GM18907 (cell line): Measurements from ENCODE around the gene ABCF2.

Experiments used
- ATAC-seq: cut with Tn5 transposase; IDR thresholded peaks from one replicate; pipeline ENCODE4 v1.9.1; 2021; ENCODE audit warnings: mild to moderate bottlenecking, moderate library complexity; ENCODE audit not compliant: unreplicated experiment

ABCF2 gene

GRCh38 chr7:151197932-151198331 lies 29.1 kb downstream of the ABCF2 start:
- ATAC-seq = no peak

GRCh38 chr7:151195616-151196450 lies 31.2 kb downstream of the ABCF2 start:
- ATAC-seq = no peak

- no peak for ATAC-seq
These were observed 32.8 kb downstream of the ABCF2 start for GRCh38 chr7:151194188-151194587.

- ATAC-seq = no peak
These were observed 33.6 kb downstream of the ABCF2 start for GRCh38 chr7:151193203-151193978.

GRCh38 chr7:151192002-151192539 lies 34.9 kb downstream of the ABCF2 start:
- ATAC-seq = no peak

GRCh38 chr7:151191544-151191943 lies 35.5 kb downstream of the ABCF2 start:
- no peak for ATAC-seq

- ATAC-seq = no peak
These were observed 38.0 kb downstream of the ABCF2 start for GRCh38 chr7:151189038-151189437.

GRCh38 chr7:151188252-151188542 lies 38.8 kb downstream of the ABCF2 start:
- ATAC-seq = no peak

- ATAC-seq = no peak
These were observed 39.4 kb downstream of the ABCF2 start for GRCh38 chr7:151187409-151188251.

- no peak for ATAC-seq
These were observed 40.2 kb downstream of the ABCF2 start, which contains the start of gene ASB10 for GRCh38 chr7:151186640-151187408. Gene ASB10, minus strand, starts transcription at chr7:151187250. Its CDS starts 120 bp downstream, at chr7:151187130.

- no peak for ATAC-seq
These were observed 41.0 kb downstream of the ABCF2 start for GRCh38 chr7:151185762-151186639.

GRCh38 chr7:151181011-151181431 lies 46.0 kb downstream of the ABCF2 start:
- ATAC-seq = no peak

GRCh38 chr7:151179946-151180345 lies 47.1 kb downstream of the ABCF2 start:
- no peak for ATAC-seq

- no peak for ATAC-seq
These were observed 47.6 kb downstream of the ABCF2 start for GRCh38 chr7:151179287-151179860.

- no peak for ATAC-seq
These were observed 48.2 kb downstream of the ABCF2 start for GRCh38 chr7:151178831-151179230.

- ATAC-seq = no peak
These were observed 48.8 kb downstream of the ABCF2 start for GRCh38 chr7:151178236-151178635.

GRCh38 chr7:151177310-151177709 lies 49.7 kb downstream of the ABCF2 start:
- no peak for ATAC-seq

- ATAC-seq = no peak
These were observed 50.6 kb downstream of the ABCF2 start for GRCh38 chr7:151176401-151176800.

GRCh38 chr7:151175793-151176311 lies 51.2 kb downstream of the ABCF2 start:
- ATAC-seq = no peak
